ENCODE results near the gene MSANTD3. TPM values are rescaled to one million over a fixed set of nuclear protein-coding genes. Genes with fewer than 3 reads are reported as not detected.

The MSANTD3 gene
- total RNA-seq, 4 donors from 2014 or later, result 16.4 to 38.8 (median 18.2) TPM

DNA sequence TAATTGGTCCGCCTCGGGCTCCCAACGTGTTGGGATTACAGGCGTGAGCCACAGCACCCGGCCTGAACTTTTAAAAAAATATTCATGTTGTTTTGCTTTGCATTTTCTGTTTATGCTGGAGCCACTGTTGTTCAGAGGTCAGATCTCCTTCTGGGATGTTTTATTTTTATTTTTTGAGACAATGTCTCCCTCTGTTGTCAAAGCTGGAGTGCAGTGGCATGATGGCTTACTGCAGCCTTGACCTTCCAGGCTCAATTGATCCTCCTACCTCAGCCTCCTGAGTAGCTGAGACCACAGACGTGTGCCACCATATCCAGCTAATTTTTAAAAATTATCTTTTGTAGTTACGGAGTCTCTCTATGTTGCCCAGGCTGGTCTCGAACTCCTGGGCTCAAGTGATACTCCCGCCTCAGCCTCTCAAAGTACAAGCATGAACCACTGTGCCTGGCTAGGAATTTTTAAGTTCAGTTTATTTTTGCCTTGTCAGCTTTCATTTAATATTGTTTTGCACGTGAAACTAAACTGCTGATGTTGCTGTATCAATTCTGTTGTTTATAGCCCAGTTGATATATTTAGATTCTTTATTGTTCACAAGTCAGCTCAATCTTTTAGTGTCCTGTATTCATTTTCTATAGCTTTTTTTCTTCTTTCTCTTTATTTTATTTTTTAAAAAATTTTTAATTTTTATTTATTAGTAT is 59.7 kb downstream of the MSANTD3 start:
- TF ChIP-seq, protein P1, sequence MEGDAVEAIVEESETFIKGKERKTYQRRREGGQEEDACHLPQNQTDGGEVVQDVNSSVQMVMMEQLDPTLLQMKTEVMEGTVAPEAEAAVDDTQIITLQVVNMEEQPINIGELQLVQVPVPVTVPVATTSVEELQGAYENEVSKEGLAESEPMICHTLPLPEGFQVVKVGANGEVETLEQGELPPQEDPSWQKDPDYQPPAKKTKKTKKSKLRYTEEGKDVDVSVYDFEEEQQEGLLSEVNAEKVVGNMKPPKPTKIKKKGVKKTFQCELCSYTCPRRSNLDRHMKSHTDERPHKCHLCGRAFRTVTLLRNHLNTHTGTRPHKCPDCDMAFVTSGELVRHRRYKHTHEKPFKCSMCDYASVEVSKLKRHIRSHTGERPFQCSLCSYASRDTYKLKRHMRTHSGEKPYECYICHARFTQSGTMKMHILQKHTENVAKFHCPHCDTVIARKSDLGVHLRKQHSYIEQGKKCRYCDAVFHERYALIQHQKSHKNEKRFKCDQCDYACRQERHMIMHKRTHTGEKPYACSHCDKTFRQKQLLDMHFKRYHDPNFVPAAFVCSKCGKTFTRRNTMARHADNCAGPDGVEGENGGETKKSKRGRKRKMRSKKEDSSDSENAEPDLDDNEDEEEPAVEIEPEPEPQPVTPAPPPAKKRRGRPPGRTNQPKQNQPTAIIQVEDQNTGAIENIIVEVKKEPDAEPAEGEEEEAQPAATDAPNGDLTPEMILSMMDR (IDR thresholded peaks at IDR 0.05), result no peak
- ATAC-seq (ENCODE audit: low FRiP score) (no peak), DNase-seq (ENCODE audit: low spot score) (no peak)

GRCh38 chr9:100488177-100488576 is 61.2 kb downstream of the MSANTD3 start:
- DNase-seq (ENCODE audit: low spot score), result no peak
- TF ChIP-seq, protein P1 (IDR thresholded peaks at IDR 0.05), result no peak

DNA sequence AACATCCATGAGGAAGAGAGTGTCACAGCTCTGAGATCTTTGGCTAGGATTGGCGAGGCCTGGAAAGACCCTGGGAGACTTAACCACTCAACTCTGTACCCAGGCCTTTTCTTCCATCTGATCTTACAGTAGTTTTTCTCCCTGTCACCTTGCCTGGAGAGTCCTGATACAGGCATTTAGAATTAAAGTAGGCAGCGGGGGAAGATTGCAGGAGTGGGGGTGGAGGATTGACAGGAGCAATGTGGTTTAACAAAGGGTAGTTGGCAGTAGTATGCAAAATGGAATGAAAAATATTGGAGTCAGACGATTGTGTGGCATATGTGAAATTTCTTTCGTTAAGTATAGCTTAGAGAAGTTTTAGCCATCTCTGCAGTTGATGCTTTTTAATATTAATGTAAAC is 62.9 kb downstream of the MSANTD3 start:
- TF ChIP-seq, protein P1 (IDR thresholded peaks at IDR 0.05), result no peak
- DNase-seq (ENCODE audit: low spot score), result no peak
- ATAC-seq (ENCODE audit: low FRiP score), result no peak

More at GRCh38 chr9:100488177-100488576, 61.2 kb downstream of the MSANTD3 start:
- ATAC-seq (ENCODE audit: low FRiP score), result no peak

GRCh38 chr9:100492952-100493351 is 66.0 kb downstream of the MSANTD3 start:
- DNase-seq (ENCODE audit: low spot score), result no peak
- no peak for ATAC-seq (ENCODE audit: low FRiP score)

GRCh38 chr9:100498592-100498991 is 71.6 kb downstream of the MSANTD3 start:
- TF ChIP-seq, protein P1 (IDR thresholded peaks at IDR 0.05), result no peak
- DNase-seq (ENCODE audit: low spot score), result no peak
- ATAC-seq (ENCODE audit: low FRiP score), result no peak

More at GRCh38 chr9:100492952-100493351, 66.0 kb downstream of the MSANTD3 start:
- TF ChIP-seq, protein P1 (IDR thresholded peaks at IDR 0.05), result no peak

DNA sequence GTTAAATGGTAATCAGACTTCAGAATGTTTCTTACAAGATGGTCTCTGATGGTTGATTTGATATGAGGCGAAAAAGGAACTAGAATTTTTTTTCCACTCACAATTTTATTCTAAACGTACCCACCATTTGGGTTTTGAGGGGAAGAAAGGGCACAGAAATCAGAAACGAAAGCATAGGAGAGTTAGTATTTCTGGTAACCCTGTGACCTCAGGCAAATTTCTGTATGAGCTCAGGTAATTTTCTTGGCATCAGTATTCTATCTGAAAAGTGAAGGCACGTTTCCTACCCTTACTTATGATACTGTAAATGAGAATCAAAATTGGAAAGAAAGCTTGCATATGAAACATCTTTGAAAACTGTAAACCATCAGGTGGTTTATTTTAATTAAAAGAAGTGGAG is 72.5 kb downstream of the MSANTD3 start:
- TF ChIP-seq, protein P1 (IDR thresholded peaks at IDR 0.05), result no peak
- ATAC-seq (ENCODE audit: low FRiP score) (no peak), DNase-seq (ENCODE audit: low spot score) (no peak)

GRCh38 chr9:100499866-100500265 is 72.9 kb downstream of the MSANTD3 start:
- ATAC-seq (ENCODE audit: low FRiP score) (no peak), DNase-seq (ENCODE audit: low spot score) (no peak)
- TF ChIP-seq, protein P1 (IDR thresholded peaks at IDR 0.05), result no peak

Measured in omental fat pad (tissue), 4 donors.